Uterus (tissue), 4 donors: ENCODE data around the gene ZNF335. TPM values are rescaled to one million over a fixed set of nuclear protein-coding genes. Genes with fewer than 3 reads are reported as not detected.

Source experiments
- DNase-seq, 2 donors: peaks; one replicate each; pipeline ENCODE4 v3.0.0-alpha.2; 2019 to 2020
- H3K27ac ChIP-seq, 2 donors: fragments of 200-600 bp; sonication (generic); 1 replicate in 1 of 2; 2 replicates in 1 of 2; pipeline ENCODE4 v1.5.1; 2016 to 2018
- H3K27me3 ChIP-seq, 2 donors: fragments of 200-600 bp; sonication (generic); one replicate each; pipeline ENCODE4 v1.5.1; 2018 to 2019; ENCODE audit warnings: control low read depth in 1 of 2
- H3K36me3 ChIP-seq, 2 donors: fragments of 200-600 bp; sonication (generic); one replicate each; pipeline ENCODE4 v1.5.1; 2019; ENCODE audit warnings: control low read depth in 1 of 2
- H3K4me1 ChIP-seq, 2 donors: fragments of 200-600 bp; sonication (generic); one replicate each; pipeline ENCODE4 v1.5.1; 2018 to 2019; ENCODE audit warnings: control low read depth in 1 of 2
- H3K4me3 ChIP-seq, 2 donors: fragments of 200-600 bp; sonication (generic); 1 replicate in 1 of 2; 2 replicates in 1 of 2; pipeline ENCODE4 v1.5.1; 2018 to 2019; ENCODE audit warnings: mild to moderate bottlenecking in 1 of 2
- H3K9me3 ChIP-seq, 2 donors: fragments of 200-600 bp; sonication (generic); one replicate each; pipeline ENCODE4 v1.5.1; 2019; ENCODE audit warnings: control low read depth in 1 of 2
- POLR2A ChIP-seq, 2 donors: fragments of 450-650 bp; IDR thresholded peaks; one replicate each; pipeline ENCODE4 v1.6.1; 2016; ENCODE audit warnings: antibody characterized with exemption in 2 of 2, mild to moderate bottlenecking in 1 of 2, moderate library complexity in 1 of 2
- intact Hi-C: fragments of 100-400 bp; cut with DNase I; formaldehyde crosslinking; loops from one replicate; pipeline ENCODE4 v1.15.1; 2023; ENCODE audit warnings: low total_unique reads
- total RNA-seq, 4 donors: library from RNA; depleted of rRNA in 3 of 4; stranded (reverse); fragments of >200 nt in 3 of 4; gene quantifications; one replicate each; pipeline versions ENCODE4 v1.1.0 to v1.2.4, GENCODE V29; 2014 to 2023
- TF ChIP-seq, protein P1 (sequence below), 4 experiments: fragments of 200-600 bp in 2 of 4; fragments of 450-650 bp in 2 of 4; sonication (generic) in 2 of 4; IDR thresholded peaks; one replicate each; pipeline ENCODE4 v1.5.1; 2016 to 2019; ENCODE audit warnings: antibody characterized with exemption in 4 of 4, mild to moderate bottlenecking in 2 of 4, moderate library complexity in 1 of 4
- donor health status: DM: yes; HTN: yes; CAD: no.

Gene ZNF335
- total RNA-seq, 4 donors from 2014 or later = 14.9 to 40.0 (median 29.0) TPM

DNA sequence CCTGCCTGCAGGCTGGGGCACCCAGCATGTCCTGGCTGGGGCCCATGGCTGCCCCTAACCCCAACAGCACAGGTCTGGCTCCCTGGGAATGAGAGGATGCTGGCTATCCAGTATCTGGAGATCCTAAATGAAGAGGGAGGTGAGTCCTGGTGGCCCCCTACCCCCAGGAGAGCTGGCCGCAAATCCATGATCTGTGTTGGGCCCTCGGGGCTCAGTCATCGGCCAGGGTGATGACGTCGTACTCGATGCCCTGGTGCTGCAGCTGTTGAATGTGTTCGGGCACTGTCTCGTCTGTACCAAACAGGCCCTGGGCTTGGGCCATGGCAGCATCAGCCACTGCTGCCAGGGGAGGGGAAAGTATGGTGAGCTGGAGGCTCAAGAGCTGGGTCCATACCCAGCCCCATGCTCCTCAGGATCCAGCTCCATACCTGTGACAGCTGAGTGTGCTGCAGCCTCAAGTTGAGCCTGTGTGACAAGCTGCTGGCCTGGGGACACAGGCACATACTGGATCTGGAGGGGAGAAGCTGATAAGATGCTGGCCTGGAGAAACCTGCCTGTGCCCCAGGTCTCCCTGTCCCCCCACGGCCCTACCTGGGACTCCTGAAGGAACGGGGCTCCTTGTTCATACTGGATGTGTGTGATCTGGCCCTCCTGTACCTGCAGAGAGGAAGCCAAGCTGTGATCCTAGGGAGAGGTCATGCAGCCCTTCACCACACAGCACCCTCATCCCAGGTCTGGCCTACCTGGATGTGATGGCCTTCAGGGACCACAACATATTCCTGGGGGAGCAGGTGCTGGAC lies 23.1 kb downstream of the ZNF335 start:
- Histone ChIP-seq H3K27ac (no peak overlapping the region), H3K27me3 (no peaks in the 10 kb centered on the region), H3K36me3 (no peaks in the 10 kb centered on the region), H3K4me1 (no peaks in the 10 kb centered on the region), H3K4me3 (no peak overlapping the region), H3K9me3 (no peaks in the 10 kb centered on the region)
- no peak for TF ChIP-seq POLR2A (IDR thresholded peaks at IDR 0.05)
- TF ChIP-seq, protein P1, sequence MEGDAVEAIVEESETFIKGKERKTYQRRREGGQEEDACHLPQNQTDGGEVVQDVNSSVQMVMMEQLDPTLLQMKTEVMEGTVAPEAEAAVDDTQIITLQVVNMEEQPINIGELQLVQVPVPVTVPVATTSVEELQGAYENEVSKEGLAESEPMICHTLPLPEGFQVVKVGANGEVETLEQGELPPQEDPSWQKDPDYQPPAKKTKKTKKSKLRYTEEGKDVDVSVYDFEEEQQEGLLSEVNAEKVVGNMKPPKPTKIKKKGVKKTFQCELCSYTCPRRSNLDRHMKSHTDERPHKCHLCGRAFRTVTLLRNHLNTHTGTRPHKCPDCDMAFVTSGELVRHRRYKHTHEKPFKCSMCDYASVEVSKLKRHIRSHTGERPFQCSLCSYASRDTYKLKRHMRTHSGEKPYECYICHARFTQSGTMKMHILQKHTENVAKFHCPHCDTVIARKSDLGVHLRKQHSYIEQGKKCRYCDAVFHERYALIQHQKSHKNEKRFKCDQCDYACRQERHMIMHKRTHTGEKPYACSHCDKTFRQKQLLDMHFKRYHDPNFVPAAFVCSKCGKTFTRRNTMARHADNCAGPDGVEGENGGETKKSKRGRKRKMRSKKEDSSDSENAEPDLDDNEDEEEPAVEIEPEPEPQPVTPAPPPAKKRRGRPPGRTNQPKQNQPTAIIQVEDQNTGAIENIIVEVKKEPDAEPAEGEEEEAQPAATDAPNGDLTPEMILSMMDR (IDR thresholded peaks at IDR 0.05) = no peak
- no peak for DNase-seq
- intact Hi-C loops = no loop called here

DNA sequence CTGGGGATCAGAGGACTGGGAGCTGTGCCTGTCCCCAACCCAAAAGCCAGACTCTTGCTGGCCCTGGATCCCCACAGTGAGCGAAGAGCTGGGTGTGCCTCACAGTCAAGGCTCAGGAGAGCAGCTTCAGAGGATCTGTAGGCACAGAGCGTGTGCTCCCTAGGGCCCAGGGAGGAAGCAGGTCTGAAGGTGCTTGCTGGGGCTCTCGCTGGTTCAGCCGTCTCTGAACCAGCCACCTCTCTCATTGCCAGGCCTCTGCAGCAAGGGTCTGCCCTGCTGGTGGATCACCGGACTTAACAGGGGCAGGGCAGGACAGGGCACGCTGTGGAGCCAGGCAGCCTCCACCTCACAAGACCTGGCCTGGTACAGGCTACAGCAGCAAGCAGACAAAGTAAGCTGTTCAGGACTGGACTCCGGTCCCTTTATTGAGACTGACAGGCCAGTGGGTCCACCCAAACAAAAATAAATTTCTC lies 23.7 kb downstream of the ZNF335 start:
- Histone ChIP-seq H3K27ac (no peak overlapping the region), H3K9me3 (no peaks in the 10 kb centered on the region), H3K36me3 (no peaks in the 10 kb centered on the region), H3K27me3 (no peaks in the 10 kb centered on the region), H3K4me3 (no peak overlapping the region), H3K4me1 (no peaks in the 10 kb centered on the region)
- TF ChIP-seq, protein P1 (IDR thresholded peaks at IDR 0.05) = no peak
- no peak for TF ChIP-seq POLR2A (IDR thresholded peaks at IDR 0.05)
- intact Hi-C loops = no loop called here
- DNase-seq = no peak

DNA sequence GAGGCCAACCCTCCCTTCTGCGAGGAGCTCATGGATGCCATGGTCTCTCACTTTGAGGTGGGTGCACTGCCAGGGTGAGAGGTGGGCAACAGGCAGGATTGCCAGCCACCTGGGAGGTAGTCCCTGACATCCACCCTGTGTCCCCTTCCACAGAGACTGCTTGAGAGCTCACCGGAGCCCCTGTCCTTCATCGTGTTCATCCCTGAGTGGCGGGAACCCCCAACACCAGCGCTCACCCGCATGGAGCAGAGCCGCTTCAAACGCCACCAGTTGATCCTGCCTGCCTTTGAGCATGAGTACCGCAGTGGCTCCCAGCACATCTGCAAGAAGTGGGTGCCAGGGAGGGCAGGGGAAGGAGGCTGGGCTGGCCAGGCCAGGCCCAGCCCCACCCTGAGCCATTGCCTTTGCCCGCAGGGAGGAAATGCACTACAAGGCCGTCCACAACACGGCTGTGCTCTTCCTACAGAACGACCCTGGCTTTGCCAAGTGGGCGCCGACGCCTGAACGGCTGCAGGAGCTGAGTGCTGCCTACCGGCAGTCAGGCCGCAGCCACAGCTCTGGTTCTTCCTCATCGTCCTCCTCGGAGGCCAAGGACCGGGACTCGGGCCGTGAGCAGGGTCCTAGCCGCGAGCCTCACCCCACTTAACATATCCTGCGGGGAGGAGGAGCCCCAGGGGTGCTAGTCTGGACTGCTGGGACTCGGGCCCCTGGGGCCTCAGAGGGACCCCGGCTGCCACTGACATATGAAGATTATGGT lies 24.7 kb downstream of the ZNF335 start:
- H3K9me3 ChIP-seq = no peaks in the 10 kb centered on the region
- peak overlapping the region in 1 of 2 donors; percentile 50 for H3K27ac ChIP-seq
- H3K4me3 ChIP-seq = no peak overlapping the region
- no peaks in the 10 kb centered on the region for H3K4me1 ChIP-seq
- H3K27me3 ChIP-seq = no peaks in the 10 kb centered on the region
- TF ChIP-seq POLR2A (IDR thresholded peaks at IDR 0.05) = no peak
- TF ChIP-seq, protein P1 (IDR thresholded peaks at IDR 0.05) = no peak
- DNase-seq = no peak
- H3K36me3 ChIP-seq = no peaks in the 10 kb centered on the region
- intact Hi-C loops = no loop called here

DNA sequence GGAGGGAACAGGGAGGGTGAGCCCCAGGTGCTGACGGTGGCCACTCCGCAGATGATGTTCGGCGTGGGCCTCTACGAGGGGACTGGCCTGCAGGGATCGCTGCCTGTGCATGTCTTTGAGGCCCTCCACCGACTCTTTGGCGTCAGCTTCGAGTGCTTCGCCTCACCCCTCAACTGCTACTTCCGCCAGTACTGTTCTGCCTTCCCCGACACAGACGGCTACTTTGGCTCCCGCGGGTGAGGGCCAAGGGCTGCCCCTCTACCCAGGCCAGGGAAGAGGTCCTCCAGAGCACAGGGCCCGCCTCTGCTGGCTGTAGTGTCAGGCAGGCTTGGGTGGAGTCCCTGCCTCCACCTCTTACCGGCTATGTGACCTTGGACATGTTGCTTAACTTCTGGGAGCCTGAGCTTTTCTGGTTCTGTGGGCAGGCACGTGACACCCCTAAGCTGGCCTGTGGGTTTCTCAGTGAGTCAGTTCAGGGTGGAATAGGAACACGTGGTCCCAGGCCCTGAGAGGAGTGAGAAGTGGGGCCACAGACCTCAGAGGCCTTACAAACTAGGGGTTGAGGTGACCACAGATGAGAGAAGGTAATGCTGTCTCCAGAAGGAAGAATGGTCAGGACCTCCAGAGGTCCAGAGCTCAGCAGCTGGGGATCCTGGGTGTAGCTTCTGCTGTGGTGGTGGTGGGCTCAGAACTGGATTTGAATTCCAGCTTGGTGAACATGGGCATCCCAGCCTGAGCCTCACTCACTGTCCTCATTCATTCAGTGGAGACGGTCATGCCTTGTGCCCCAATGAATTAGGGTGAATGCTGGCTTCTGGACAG lies 25.6 kb downstream of the ZNF335 start:
- Histone ChIP-seq H3K4me3 (no peak overlapping the region), H3K27ac (peak overlapping the region; percentile 41 to 50), H3K36me3 (no peaks in the 10 kb centered on the region), H3K9me3 (no peaks in the 10 kb centered on the region), H3K4me1 (no peaks in the 10 kb centered on the region), H3K27me3 (no peaks in the 10 kb centered on the region)
- DNase-seq = peak in 1 of 2 donors; percentile 71
- no peak for TF ChIP-seq POLR2A (IDR thresholded peaks at IDR 0.05)
- TF ChIP-seq, protein P1 (IDR thresholded peaks at IDR 0.05) = no peak
- intact Hi-C loops = no loop called here
